ENCODE results near the gene L2HGDH. TPM values are rescaled to one million over a fixed set of nuclear protein-coding genes. Genes with fewer than 3 reads are reported as not detected.
A peak's percentile ranks its signal among the peaks of the same experiment; 100 is the strongest.

The L2HGDH gene
- total RNA-seq, 1 donor from 2014 or later: 14.2 TPM

DNA sequence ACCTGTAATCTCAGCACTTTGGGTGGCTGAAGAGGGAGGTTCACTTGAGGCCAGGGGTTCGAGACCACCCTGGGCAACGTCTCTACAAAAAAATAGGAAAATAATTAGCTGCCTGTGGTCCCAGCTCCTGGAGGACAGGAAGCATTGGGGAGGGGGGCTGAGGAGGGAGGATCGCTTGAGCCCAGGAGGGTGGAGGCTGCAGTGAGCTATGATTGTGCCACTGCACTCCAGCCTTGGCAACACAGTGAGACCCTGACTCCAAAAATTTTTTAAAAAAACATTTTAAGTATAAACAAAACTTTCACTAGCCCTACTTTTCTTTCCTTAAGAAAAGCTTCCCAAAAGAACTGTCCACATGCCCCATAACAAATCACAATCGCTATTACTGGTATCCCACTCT lies 1.6 kb downstream of the L2HGDH start:
- peak overlapping the region; percentile 1 for H3K27ac Mint-ChIP-seq
- H3K36me3 Mint-ChIP-seq (ENCODE audit: low read depth): peaks cover 22% of the 10 kb centered on the region
- peaks cover 11% of the 10 kb centered on the region for H3K9me3 Mint-ChIP-seq
- H3K27me3 Mint-ChIP-seq (ENCODE audit: low read depth): no peaks in the 10 kb centered on the region
- intact Hi-C loops (cut with micrococcal nuclease): loop anchor here (5.0 to 10.0 kb wide), 4 partner anchors 196 to 678 kb away; partner anchors contain the start of genes KLHDC1 and VCPKMT
- peaks cover 35% of the 10 kb centered on the region for H3K4me1 Mint-ChIP-seq (ENCODE audit: low read depth)
- DNase-seq (ENCODE audit: low spot score): no peak
- peak overlapping the region; percentile 42 for H3K4me3 Mint-ChIP-seq (ENCODE audit: low read depth)

DNA sequence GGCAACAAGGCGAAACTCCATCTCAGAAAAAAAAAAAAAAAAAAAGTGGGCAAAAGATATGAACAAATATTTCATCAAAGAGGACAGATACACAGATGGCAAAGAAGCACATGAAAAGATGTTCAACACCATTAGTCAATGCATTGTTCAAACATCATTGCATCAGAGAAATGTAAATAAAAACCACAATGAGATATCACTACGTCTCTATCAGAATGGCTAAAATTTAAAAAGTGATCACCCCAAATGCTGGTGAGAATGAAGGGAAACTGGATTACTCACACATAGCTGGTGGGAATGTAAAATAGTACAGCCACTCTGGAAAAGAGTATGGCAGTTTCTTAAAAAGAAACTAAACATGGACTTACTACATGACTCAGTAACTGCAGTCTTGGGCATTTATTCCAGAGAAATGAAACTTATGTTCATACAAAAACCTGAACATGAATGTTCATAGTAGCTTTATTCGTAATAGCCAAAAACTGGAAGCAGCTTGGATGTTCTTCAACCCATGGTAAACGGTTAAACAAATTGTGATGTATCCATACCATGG lies 3.6 kb downstream of the L2HGDH start:
- intact Hi-C loops (cut with micrococcal nuclease): no loop called here
- no peak overlapping the region for H3K27ac Mint-ChIP-seq
- H3K27me3 Mint-ChIP-seq (ENCODE audit: low read depth): no peaks in the 10 kb centered on the region
- peaks cover 10% of the 10 kb centered on the region for H3K36me3 Mint-ChIP-seq (ENCODE audit: low read depth)
- H3K4me1 Mint-ChIP-seq (ENCODE audit: low read depth): peaks cover 28% of the 10 kb centered on the region
- DNase-seq (ENCODE audit: low spot score): no peak
- peaks cover under 1% of the 10 kb centered on the region for H3K9me3 Mint-ChIP-seq
- no peak overlapping the region for H3K4me3 Mint-ChIP-seq (ENCODE audit: low read depth)

DNA sequence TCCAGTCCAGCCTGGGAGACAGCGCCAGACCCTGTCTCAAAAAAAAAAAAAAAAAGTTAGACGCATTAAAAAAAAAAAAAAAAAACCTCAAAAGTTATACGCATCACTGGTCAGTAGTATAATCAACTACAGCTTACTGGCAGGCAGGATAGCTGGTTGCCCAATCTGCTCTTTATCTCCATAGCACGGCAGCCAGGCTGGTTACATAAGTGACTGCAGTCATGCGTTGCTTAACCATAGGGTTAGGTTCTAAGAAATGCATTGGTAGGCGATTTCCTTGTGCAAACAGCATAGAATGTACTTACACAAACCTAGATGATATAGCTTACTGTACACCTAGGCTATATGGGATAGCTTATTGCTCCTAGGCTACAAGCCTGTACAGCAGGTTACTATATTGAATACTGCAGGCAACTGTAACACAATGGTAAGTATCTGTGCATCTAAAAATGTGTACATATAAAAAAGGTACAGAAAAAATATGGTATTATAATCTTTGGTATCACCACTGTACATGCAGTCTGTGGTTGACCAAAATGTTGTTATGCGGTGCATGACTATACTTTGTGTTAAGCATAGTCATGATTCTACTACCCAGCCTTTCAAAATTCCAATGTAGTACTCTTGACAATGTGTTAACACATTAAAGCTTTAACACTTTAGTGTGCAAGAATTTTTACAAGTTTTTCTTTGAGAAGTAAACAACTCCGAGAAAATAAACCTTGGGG lies 8.1 kb downstream of the L2HGDH start:
- peaks cover 27% of the 10 kb centered on the region for H3K36me3 Mint-ChIP-seq (ENCODE audit: low read depth)
- no peak for DNase-seq (ENCODE audit: low spot score)
- peaks cover 6% of the 10 kb centered on the region for H3K9me3 Mint-ChIP-seq
- no peak overlapping the region for H3K27ac Mint-ChIP-seq
- H3K4me1 Mint-ChIP-seq (ENCODE audit: low read depth): peaks cover 9% of the 10 kb centered on the region
- no peaks in the 10 kb centered on the region for H3K27me3 Mint-ChIP-seq (ENCODE audit: low read depth)
- intact Hi-C loops (cut with micrococcal nuclease): no loop called here
- no peak overlapping the region for H3K4me3 Mint-ChIP-seq (ENCODE audit: low read depth)

DNA sequence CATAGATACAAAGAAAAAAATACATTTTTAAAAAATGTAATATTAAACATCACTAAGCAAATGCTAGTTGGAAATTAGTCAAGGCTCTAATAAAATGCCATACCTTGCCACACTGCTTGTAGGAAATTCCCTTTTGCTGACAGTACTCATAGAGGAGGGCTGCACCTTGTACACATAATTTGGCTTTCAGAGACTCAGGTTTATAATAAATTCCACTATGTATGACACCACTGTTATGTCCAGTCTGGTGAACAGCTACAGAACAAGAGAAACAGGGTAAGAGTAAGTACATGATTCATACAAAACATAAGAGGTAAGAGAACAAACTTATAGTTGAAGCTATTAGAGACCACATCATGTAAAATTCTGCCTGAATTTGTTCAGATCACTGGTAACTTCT lies 10.1 kb downstream of the L2HGDH start:
- intact Hi-C loops (cut with micrococcal nuclease): no loop called here
- Mint-ChIP-seq H3K36me3 (ENCODE audit: low read depth) (peaks cover 31% of the 10 kb centered on the region), H3K4me3 (ENCODE audit: low read depth) (no peak overlapping the region), H3K27ac (no peak overlapping the region), H3K4me1 (ENCODE audit: low read depth) (peaks cover 4% of the 10 kb centered on the region), H3K27me3 (ENCODE audit: low read depth) (no peaks in the 10 kb centered on the region), H3K9me3 (peaks cover 6% of the 10 kb centered on the region)
- no peak for DNase-seq (ENCODE audit: low spot score)

DNA sequence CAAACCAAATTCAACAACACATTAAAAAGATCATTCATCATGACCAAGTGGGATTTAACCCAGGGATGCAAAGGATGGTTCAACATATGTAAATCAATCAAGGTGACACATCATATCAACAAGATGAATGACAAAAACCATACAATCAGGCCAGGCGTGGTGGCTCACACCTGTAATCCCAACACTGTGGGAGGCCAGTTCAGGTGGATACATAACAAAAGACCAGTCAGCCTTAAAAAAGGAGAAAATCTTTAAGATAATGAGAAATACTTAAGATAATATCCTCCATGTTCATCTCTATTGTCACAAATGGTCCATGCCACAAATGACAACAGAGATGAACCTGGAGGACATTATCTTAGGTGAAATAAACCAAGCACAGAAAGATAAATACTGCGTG lies 12.4 kb downstream of the L2HGDH start:
- Mint-ChIP-seq H3K27me3 (ENCODE audit: low read depth) (no peaks in the 10 kb centered on the region), H3K9me3 (peaks cover 6% of the 10 kb centered on the region), H3K27ac (no peak overlapping the region), H3K4me1 (ENCODE audit: low read depth) (peaks cover 4% of the 10 kb centered on the region), H3K4me3 (ENCODE audit: low read depth) (no peak overlapping the region), H3K36me3 (ENCODE audit: low read depth) (peaks cover 31% of the 10 kb centered on the region)
- DNase-seq (ENCODE audit: low spot score): no peak
- intact Hi-C loops (cut with micrococcal nuclease): no loop called here

DNA sequence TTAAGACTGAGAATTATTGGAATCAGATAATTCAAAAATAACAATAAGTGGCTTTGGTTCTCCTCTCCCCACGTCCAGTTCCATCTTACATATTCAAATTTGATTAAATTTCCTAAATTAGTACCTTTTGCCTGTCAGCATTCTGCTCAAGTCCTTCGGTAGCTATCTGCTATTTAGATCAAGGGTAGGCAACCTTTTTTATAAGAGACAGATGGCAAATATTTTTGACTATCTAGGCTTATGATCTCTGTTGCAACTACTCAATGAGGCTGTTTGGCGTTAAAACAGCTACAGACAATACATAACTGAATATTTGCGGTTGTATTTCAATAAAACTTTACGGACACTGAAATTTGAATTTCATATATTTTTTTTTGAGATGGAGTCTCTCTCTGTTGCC lies 21.7 kb downstream of the L2HGDH start:
- Mint-ChIP-seq H3K27ac (no peak overlapping the region), H3K9me3 (no peaks in the 10 kb centered on the region), H3K4me3 (ENCODE audit: low read depth) (no peak overlapping the region), H3K4me1 (ENCODE audit: low read depth) (no peaks in the 10 kb centered on the region), H3K36me3 (ENCODE audit: low read depth) (peaks cover 19% of the 10 kb centered on the region), H3K27me3 (ENCODE audit: low read depth) (no peaks in the 10 kb centered on the region)
- no peak for DNase-seq (ENCODE audit: low spot score)
- intact Hi-C loops (cut with micrococcal nuclease): no loop called here

DNA sequence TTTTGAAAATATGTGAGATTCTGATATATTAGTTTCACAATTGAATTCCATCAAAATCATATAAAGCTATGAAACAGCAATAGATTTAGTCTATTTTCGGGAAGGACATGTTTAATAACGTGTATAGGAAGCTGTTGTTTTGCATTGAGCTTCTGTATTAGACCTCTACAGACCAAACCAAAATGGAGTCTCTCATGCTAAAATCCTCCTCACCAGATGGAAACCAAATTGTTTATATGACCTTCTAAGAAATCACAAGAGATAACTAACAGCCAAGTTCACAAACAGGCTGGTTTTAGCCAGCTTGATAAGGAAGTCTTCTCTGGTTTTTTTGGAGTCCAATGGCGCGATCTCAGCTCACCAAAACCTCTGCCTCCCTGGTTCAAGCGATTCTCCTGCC lies 23.9 kb downstream of the L2HGDH start:
- no peaks in the 10 kb centered on the region for H3K9me3 Mint-ChIP-seq

DNA sequence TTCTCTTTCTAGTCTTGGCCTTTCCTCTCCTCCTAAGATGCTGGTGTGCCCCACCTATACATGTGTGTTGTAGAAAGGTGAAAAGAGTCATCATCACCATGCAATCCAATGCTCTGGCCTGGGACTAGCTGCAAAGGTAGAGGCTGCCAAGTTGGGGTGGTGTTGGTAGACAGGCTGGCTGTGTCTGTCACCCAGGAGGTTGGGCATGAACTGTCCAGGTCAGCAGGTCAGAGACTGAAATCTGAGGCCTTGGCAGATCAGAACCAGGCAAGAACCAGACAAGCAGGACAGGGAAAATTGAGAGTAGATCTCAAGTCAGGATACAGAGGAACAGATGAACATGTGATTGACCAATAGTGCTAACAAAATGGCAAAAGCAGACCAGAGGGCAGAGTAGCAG lies 26.2 kb downstream of the L2HGDH start:
- Mint-ChIP-seq H3K4me3 (ENCODE audit: low read depth) (no peak overlapping the region), H3K36me3 (ENCODE audit: low read depth) (peaks cover 4% of the 10 kb centered on the region), H3K9me3 (no peaks in the 10 kb centered on the region), H3K4me1 (ENCODE audit: low read depth) (no peaks in the 10 kb centered on the region), H3K27me3 (ENCODE audit: low read depth) (no peaks in the 10 kb centered on the region), H3K27ac (no peak overlapping the region)
- DNase-seq (ENCODE audit: low spot score): no peak
- intact Hi-C loops (cut with micrococcal nuclease): no loop called here

More for the DNA sequence above, 23.9 kb downstream of the L2HGDH start:
- no peak for DNase-seq (ENCODE audit: low spot score)
- Mint-ChIP-seq H3K27me3 (ENCODE audit: low read depth) (no peaks in the 10 kb centered on the region), H3K4me1 (ENCODE audit: low read depth) (no peaks in the 10 kb centered on the region), H3K27ac (no peak overlapping the region), H3K36me3 (ENCODE audit: low read depth) (peaks cover 13% of the 10 kb centered on the region), H3K4me3 (ENCODE audit: low read depth) (no peak overlapping the region)
- intact Hi-C loops (cut with micrococcal nuclease): no loop called here

DNA sequence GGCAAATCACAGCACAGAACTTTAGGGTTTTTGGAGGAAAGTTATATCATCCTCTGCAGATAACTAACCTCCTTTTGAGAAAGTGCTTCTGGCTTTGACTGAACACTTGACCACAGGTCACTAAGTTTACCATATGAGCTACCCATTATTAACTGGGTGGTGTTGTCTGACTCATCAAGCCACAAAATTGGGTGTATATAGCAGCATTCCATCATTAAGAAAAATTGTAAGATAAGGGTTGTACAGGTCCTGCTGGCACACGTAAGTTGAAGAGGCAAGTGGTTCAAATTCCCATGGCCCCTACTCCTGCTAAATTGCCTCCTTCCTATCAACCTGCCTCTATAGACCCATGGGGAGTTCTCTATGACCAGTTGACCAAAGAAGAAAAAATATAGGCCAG lies 39.5 kb downstream of the L2HGDH start:
- Mint-ChIP-seq H3K9me3 (no peaks in the 10 kb centered on the region), H3K27ac (no peak overlapping the region), H3K4me1 (ENCODE audit: low read depth) (no peaks in the 10 kb centered on the region), H3K36me3 (ENCODE audit: low read depth) (peaks cover 13% of the 10 kb centered on the region), H3K27me3 (ENCODE audit: low read depth) (no peaks in the 10 kb centered on the region), H3K4me3 (ENCODE audit: low read depth) (no peak overlapping the region)
- no peak for DNase-seq (ENCODE audit: low spot score)
- intact Hi-C loops (cut with micrococcal nuclease): no loop called here

DNA sequence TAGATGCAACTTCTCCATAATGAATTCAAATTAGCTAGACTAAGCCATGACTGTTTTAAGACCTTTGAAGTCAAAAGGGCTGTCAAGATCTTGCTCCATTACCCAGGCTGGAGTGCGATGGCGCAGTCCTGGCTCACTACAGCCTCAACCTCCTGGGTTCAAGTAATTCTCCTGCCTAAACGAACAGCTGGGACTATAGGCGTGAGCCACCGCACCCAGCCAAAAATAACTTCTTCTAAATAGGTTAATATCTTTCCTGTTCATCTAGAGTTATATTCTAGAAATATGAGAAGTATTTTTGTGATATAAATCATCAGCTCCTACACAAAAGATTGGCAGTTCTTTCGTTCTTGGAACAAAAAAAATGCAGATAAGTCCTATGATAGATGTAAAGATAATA lies 41.1 kb downstream of the L2HGDH start:
- intact Hi-C loops (cut with micrococcal nuclease): no loop called here
- Mint-ChIP-seq H3K36me3 (ENCODE audit: low read depth) (peaks cover 11% of the 10 kb centered on the region), H3K4me3 (ENCODE audit: low read depth) (no peak overlapping the region), H3K4me1 (ENCODE audit: low read depth) (no peaks in the 10 kb centered on the region), H3K9me3 (no peaks in the 10 kb centered on the region), H3K27ac (no peak overlapping the region), H3K27me3 (ENCODE audit: low read depth) (no peaks in the 10 kb centered on the region)
- DNase-seq (ENCODE audit: low spot score): no peak

DNA sequence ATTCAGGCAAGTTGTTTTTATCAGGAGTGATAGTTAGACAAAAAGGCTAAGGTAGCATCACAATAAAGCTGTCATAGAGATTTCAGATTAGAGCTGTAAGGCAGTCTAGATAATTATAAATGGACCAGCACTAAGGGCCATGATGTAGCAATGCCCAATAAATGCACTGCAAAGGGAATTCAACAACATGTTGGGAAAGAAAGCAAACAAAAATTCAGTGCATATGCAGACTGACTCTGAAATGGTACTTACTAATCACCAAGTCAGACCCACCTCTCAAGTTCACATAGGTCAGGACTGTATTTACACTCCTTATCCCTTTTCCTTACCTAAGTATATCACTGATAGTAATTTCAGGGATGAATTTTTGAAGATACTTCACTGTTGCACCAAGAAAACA lies 47.0 kb downstream of the L2HGDH start:
- Mint-ChIP-seq H3K27me3 (ENCODE audit: low read depth) (no peaks in the 10 kb centered on the region), H3K4me3 (ENCODE audit: low read depth) (no peak overlapping the region), H3K36me3 (ENCODE audit: low read depth) (peaks cover 14% of the 10 kb centered on the region), H3K9me3 (no peaks in the 10 kb centered on the region), H3K27ac (no peak overlapping the region), H3K4me1 (ENCODE audit: low read depth) (no peaks in the 10 kb centered on the region)
- intact Hi-C loops (cut with micrococcal nuclease): no loop called here
- DNase-seq (ENCODE audit: low spot score): no peak

DNA sequence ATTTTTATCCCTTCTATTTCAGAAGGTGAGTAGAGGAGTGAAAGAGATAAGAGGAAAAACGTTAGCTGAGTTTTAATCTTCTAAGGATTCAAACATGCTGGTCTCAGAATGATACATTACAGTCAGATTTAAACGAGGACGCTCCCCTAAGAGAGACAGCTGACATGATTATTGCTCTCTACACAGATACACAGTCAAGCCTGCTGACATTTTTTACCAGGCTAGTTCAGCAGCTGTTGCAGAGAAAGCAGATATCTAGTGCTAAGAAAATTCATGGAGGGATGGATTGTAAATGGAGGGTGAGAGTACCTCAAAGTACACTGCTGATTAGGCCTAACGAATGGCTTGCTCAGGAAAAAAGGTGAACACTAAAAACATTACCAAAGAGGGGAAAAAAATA lies 48.7 kb downstream of the L2HGDH start:
- Mint-ChIP-seq H3K4me3 (ENCODE audit: low read depth) (no peak overlapping the region), H3K9me3 (no peaks in the 10 kb centered on the region)
- no peak for DNase-seq (ENCODE audit: low spot score)

DNA sequence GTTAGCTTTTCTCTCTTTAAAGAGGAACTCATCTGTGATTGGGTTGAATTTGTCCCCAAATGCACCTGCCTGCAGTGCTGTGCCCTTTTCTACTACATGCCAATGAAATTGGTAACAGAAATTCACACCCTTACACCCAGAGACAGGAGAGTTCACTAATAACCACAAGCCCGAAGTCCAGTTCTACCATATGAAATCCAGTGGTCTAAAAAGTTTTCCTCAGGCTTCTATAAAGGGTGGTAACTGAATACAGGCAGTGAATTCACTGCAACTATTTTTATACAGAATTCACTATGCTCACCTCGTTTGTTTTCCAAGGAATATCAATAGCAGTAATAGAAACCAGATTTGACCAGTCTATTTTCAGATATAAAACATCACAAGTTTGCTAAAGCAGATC lies 49.2 kb downstream of the L2HGDH start:
- H3K27me3 Mint-ChIP-seq (ENCODE audit: low read depth): no peaks in the 10 kb centered on the region
- no peaks in the 10 kb centered on the region for H3K4me1 Mint-ChIP-seq (ENCODE audit: low read depth)
- intact Hi-C loops (cut with micrococcal nuclease): no loop called here

More for the DNA sequence above, 48.7 kb downstream of the L2HGDH start:
- H3K36me3 Mint-ChIP-seq (ENCODE audit: low read depth): peaks cover 12% of the 10 kb centered on the region
- intact Hi-C loops (cut with micrococcal nuclease): no loop called here
- no peaks in the 10 kb centered on the region for H3K4me1 Mint-ChIP-seq (ENCODE audit: low read depth)
- H3K27ac Mint-ChIP-seq: no peak overlapping the region
- no peaks in the 10 kb centered on the region for H3K27me3 Mint-ChIP-seq (ENCODE audit: low read depth)

More for the DNA sequence above, 49.2 kb downstream of the L2HGDH start:
- H3K27ac Mint-ChIP-seq: no peak overlapping the region
- H3K36me3 Mint-ChIP-seq (ENCODE audit: low read depth): peaks cover 12% of the 10 kb centered on the region
- no peak for DNase-seq (ENCODE audit: low spot score)
- H3K4me3 Mint-ChIP-seq (ENCODE audit: low read depth): no peak overlapping the region
- H3K9me3 Mint-ChIP-seq: no peaks in the 10 kb centered on the region
